Colonic mucosa (tissue), 4 donors: Measurements from ENCODE around the gene BLOC1S1. TPM values are rescaled to one million over a fixed set of nuclear protein-coding genes. Genes with fewer than 3 reads are reported as not detected.

Experiments
- DNase-seq: peaks from one replicate; pipeline ENCODE4 v3.0.0-alpha.2; 2020
- H3K27ac ChIP-seq: fragments of 200-600 bp; one replicate; pipeline ENCODE4 v1.8.0; 2021
- H3K27me3 ChIP-seq: fragments of 200-600 bp; one replicate; pipeline ENCODE4 v1.8.0; 2021
- H3K36me3 ChIP-seq: fragments of 200-600 bp; one replicate; pipeline ENCODE4 v1.8.0; 2021
- H3K4me1 ChIP-seq: fragments of 200-600 bp; one replicate; pipeline ENCODE4 v1.8.0; 2021; ENCODE audit warnings: mild to moderate bottlenecking
- H3K4me3 ChIP-seq: fragments of 200-600 bp; one replicate; pipeline ENCODE4 v1.8.0; 2021
- H3K9ac ChIP-seq, 2 donors: one replicate each; pipeline ENCODE4 v1.7.0; 2013; ENCODE audit warnings: control low read depth in 2 of 2, low read depth in 2 of 2, low read length in 2 of 2
- H3K9me3 ChIP-seq: fragments of 200-600 bp; one replicate; pipeline ENCODE4 v1.8.0; 2021
- CTCF ChIP-seq: fragments of 200-600 bp; IDR thresholded peaks from one replicate; pipeline ENCODE4 v1.8.0; 2022; ENCODE audit warnings: antibody characterized with exemption, mild to moderate bottlenecking
- intact Hi-C: fragments of 100-400 bp; cut with DNase I; formaldehyde crosslinking; loops from one replicate; pipeline ENCODE4 v1.14.1; 2022
- total RNA-seq, 2 donors: library from RNA; stranded (reverse); fragmentation: NEBNext Ultra II Directional in 1 of 2; extraction: Animal tissue kit (Norgen Biotek cat#: 25700) in 1 of 2; gene quantifications; one replicate each; pipeline ENCODE4 v1.2.1, GENCODE V29; 2021
- donor health status: healthy.
- donor health status: DM: no; HTN: no; CAD: no.
- donor health status: DM: no; HTN: no; CAD: no.

The BLOC1S1 gene
- total RNA-seq, 2 donors from 2014 or later = 214 to 242 TPM

- intact Hi-C loops = loop anchor here (5.0 kb wide), 1 partner anchor 39 kb away; the partner anchor contains the start of gene RDH5
- no peak overlapping the region for H3K4me3 ChIP-seq
- peaks cover 4% of the 10 kb centered on the region for H3K4me1 ChIP-seq
- no peak for DNase-seq
- TF ChIP-seq CTCF = no peak
- no peak overlapping the region for H3K27ac ChIP-seq
- H3K9me3 ChIP-seq = no peaks in the 10 kb centered on the region
- no peak overlapping the region for H3K9ac ChIP-seq
- no peaks in the 10 kb centered on the region for H3K27me3 ChIP-seq
- no peaks in the 10 kb centered on the region for H3K36me3 ChIP-seq
Measured at GRCh38 chr12:55683676-55684075, 32.2 kb upstream of the BLOC1S1 start.

GRCh38 chr12:55684761-55685370, 31.0 kb upstream of the BLOC1S1 start:
- H3K27me3 ChIP-seq = no peaks in the 10 kb centered on the region
- intact Hi-C loops = loop anchor here (5.0 kb wide), 1 partner anchor 37 kb away; the partner anchor contains the start of gene RDH5
- H3K27ac ChIP-seq = no peak overlapping the region
- DNase-seq = no peak
- peaks cover 4% of the 10 kb centered on the region for H3K4me1 ChIP-seq
- no peaks in the 10 kb centered on the region for H3K36me3 ChIP-seq
- no peak overlapping the region for H3K4me3 ChIP-seq
- no peak overlapping the region for H3K9ac ChIP-seq
- no peak for TF ChIP-seq CTCF
- H3K9me3 ChIP-seq = no peaks in the 10 kb centered on the region

- H3K9me3 ChIP-seq = no peaks in the 10 kb centered on the region
- no peak for DNase-seq
- H3K4me3 ChIP-seq = no peak overlapping the region
- peaks cover 4% of the 10 kb centered on the region for H3K4me1 ChIP-seq
- no peaks in the 10 kb centered on the region for H3K27me3 ChIP-seq
- no peak overlapping the region for H3K9ac ChIP-seq
- intact Hi-C loops = no loop called here
- H3K27ac ChIP-seq = no peak overlapping the region
- H3K36me3 ChIP-seq = no peaks in the 10 kb centered on the region
- no peak for TF ChIP-seq CTCF
Measured at GRCh38 chr12:55685671-55686070, 30.2 kb upstream of the BLOC1S1 start.

- no peak for DNase-seq
- Histone ChIP-seq H3K27ac (no peak overlapping the region), H3K9ac (no peak overlapping the region), H3K4me3 (no peak overlapping the region), H3K36me3 (no peaks in the 10 kb centered on the region), H3K4me1 (peaks cover 4% of the 10 kb centered on the region), H3K27me3 (no peaks in the 10 kb centered on the region), H3K9me3 (no peaks in the 10 kb centered on the region)
- no peak for TF ChIP-seq CTCF
- intact Hi-C loops = no loop called here
Measured at GRCh38 chr12:55686366-55687010, 29.4 kb upstream of the BLOC1S1 start.

GRCh38 chr12:55687746-55688145, 28.1 kb upstream of the BLOC1S1 start:
- H3K9ac ChIP-seq = no peak overlapping the region
- no peaks in the 10 kb centered on the region for H3K36me3 ChIP-seq
- no peak for TF ChIP-seq CTCF
- peaks cover 3% of the 10 kb centered on the region for H3K4me1 ChIP-seq
- intact Hi-C loops = no loop called here
- no peaks in the 10 kb centered on the region for H3K27me3 ChIP-seq
- no peak overlapping the region for H3K27ac ChIP-seq
- DNase-seq = no peak
- H3K4me3 ChIP-seq = no peak overlapping the region
- H3K9me3 ChIP-seq = no peaks in the 10 kb centered on the region
